GM12892 (cell line): ENCODE results near the gene STK32C.

Source experiments
- POLR2A ChIP-seq: IDR thresholded peaks from 2 replicates; pipeline ENCODE4 v1.6.1; 2011; ENCODE audit warnings: low read depth, low read length, control low read depth
- POLR2AphosphoS5 ChIP-seq: IDR thresholded peaks from 2 replicates; pipeline ENCODE4 v1.6.1; 2011; ENCODE audit warnings: low read depth, low read length, control low read depth
- TAF1 ChIP-seq: IDR thresholded peaks from 2 replicates; pipeline ENCODE4 v1.6.1; 2011; ENCODE audit warnings: low read depth, mild to moderate bottlenecking, control low read depth, low read length, borderline replicate concordance

DNA sequence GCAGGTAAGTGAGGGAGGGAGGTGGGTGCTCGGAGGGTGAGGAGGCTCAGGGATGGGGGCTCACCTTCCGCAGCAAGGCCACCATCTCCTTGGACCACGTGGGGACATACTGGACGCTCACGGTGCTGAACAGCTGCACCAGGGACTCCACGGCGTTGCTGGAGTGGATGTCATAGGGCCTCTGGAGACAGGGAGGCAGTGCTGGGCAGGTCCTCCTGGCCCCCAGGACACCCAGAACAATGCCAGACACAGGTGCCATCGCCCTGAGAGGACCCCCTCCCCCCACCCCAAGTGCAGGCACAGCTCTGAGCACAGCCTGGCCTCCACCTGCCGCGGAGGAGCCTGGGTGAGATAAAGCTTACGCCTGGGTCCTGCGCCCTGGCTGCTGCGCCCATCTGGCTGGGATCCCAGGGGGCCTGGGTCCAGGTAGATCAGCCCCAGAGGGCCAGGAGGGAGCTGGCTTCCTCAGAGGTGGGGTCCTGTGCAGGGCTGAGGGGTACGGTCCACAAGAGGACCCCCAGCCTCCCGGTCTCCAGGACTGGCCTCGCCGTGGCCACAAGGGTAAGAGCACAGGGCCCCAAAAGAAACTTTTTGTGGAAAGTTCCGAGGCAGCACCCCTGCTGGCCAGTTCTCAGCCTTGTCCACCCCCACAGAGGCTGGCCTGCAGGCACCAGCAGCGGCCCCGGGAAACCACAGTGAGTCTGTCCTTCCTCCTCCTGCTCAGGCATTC is 83.2 kb downstream of the STK32C start:
- TF ChIP-seq POLR2A (no peak), POLR2AphosphoS5 (no peak), TAF1 (no peak)
